CD4-positive, alpha-beta T cell (primary cell): ENCODE data around the gene PUDP. TPM values are rescaled to one million over a fixed set of nuclear protein-coding genes. Genes with fewer than 3 reads are reported as not detected.

Experiments
- ATAC-seq: fragments of 200-7000 bp; cut with Tn5 transposase; one replicate; pipeline ENCODE4 v1.10.0; 2022; ENCODE audit warnings: mild to moderate bottlenecking; ENCODE audit not compliant: poor library complexity
- CTCF ChIA-PET: fragments of 350-600 bp; sonication (Branson Sonifier 250); formaldehyde crosslinking; loops from one replicate; lab custom pipeline; 2021; ENCODE audit warnings: antibody characterized with exemption, inconsistent platforms; lab: Charles Lee
- POLR2A ChIA-PET: fragments of 350-600 bp; sonication (Branson Sonifier 250); formaldehyde crosslinking; loops from one replicate; lab custom pipeline; 2021; ENCODE audit warnings: antibody characterized with exemption, inconsistent platforms; lab: Charles Lee
- DNase-seq, 14 experiments: peaks; one replicate each; pipeline ENCODE4 v3.0.0-alpha.2; 2013 to 2020; ENCODE audit warnings: mixed read lengths in 2 of 14
- H3K27ac ChIP-seq, 2 donors: one replicate each; pipeline versions ENCODE4 v1.5.1 to v1.7.0; 2013; ENCODE audit warnings: low read length in 2 of 2, low read depth in 1 of 2, mild to moderate bottlenecking in 1 of 2
- H3K27me3 ChIP-seq, 2 experiments: 1 replicate in 1 of 2; 2 replicates in 1 of 2; pipeline versions ENCODE4 v1.6.1 to v1.7.0; 2013; ENCODE audit warnings: low read length in 2 of 2, control low read depth in 1 of 2, mild to moderate bottlenecking in 1 of 2, moderate library complexity in 1 of 2; ENCODE audit not compliant: insufficient read depth in 2 of 2, control insufficient read depth in 1 of 2
- H3K36me3 ChIP-seq: one replicate; pipeline ENCODE4 v1.6.1; 2013; ENCODE audit warnings: low read length, control low read depth; ENCODE audit not compliant: insufficient read depth
- H3K4me1 ChIP-seq: one replicate; pipeline ENCODE4 v1.6.1; 2013; ENCODE audit warnings: low read length, control low read depth; ENCODE audit not compliant: insufficient read depth
- H3K4me3 ChIP-seq: one replicate; pipeline ENCODE4 v1.5.1; 2013; ENCODE audit warnings: mild to moderate bottlenecking, low read length, moderate library complexity
- H3K9me3 ChIP-seq, 2 experiments: 1 replicate in 1 of 2; 2 replicates in 1 of 2; pipeline versions ENCODE4 v1.6.1 to v1.7.0; 2013; ENCODE audit warnings: low read length in 2 of 2, mild to moderate bottlenecking in 2 of 2, control low read depth in 1 of 2, moderate library complexity in 1 of 2; ENCODE audit not compliant: control insufficient read depth in 1 of 2, insufficient read depth in 1 of 2
- H3K27ac Mint-ChIP-seq: one replicate; pipeline ENCODE4 v1.8.0; 2020; ENCODE audit warnings: mixed read lengths
- H3K27me3 Mint-ChIP-seq: one replicate; pipeline ENCODE4 v1.8.0; 2021; ENCODE audit warnings: mixed read lengths
- H3K36me3 Mint-ChIP-seq: one replicate; pipeline ENCODE4 v1.8.0; 2021; ENCODE audit warnings: low read depth, mixed read lengths
- H3K4me1 Mint-ChIP-seq: one replicate; pipeline ENCODE4 v1.8.0; 2021; ENCODE audit warnings: low read depth, mixed read lengths
- H3K4me3 Mint-ChIP-seq: one replicate; pipeline ENCODE4 v1.8.0; 2020; ENCODE audit warnings: mild to moderate bottlenecking, mixed read lengths
- H3K9me3 Mint-ChIP-seq: one replicate; pipeline ENCODE4 v1.8.0; 2020; ENCODE audit warnings: mixed read lengths
- intact Hi-C, 2 experiments: fragments of 100-400 bp; cut with DNase I in 1 of 2; cut with micrococcal nuclease in 1 of 2; formaldehyde crosslinking; loops; one replicate each; pipeline versions ENCODE4 v1.15.1 to v1.9.0; 2023 to 2025; cut with DNase I, micrococcal nuclease
- total RNA-seq, 174 experiments: library from RNA in 2 of 174; stranded (reverse) in 2 of 174; gene quantifications; one replicate each; pipeline ENCODE4 v1.2.3 and lab custom pipeline; 2021 to 2026
- TF ChIP-seq, protein P1 (sequence below): fragments of 200-600 bp; IDR thresholded peaks from one replicate; pipeline ENCODE4 v1.8.0; 2022; ENCODE audit warnings: antibody characterized with exemption, mild to moderate bottlenecking

Gene PUDP
- total RNA-seq, 2 experiments from 2014 or later, result 3.2 to 3.5 TPM

DNA sequence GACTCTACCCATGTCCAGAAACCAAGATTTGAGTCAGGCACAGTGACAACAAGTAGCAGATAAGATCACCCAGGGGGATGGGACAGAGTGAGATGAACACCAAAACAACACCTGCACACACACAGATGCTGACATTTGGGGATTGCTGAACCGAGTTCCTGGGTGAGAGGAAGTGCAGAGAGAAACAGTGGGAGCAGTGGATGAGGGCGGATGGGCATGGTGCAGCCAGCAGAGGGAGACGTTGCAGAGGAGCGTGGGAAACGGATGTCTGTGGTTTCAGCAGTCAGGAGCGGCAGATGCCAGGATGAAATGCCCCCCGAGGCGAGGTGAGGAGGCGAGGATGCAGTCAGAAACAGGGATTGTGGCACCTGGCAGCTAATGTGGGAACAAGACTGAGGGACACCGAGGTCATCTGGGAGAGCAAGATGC is 79.0 kb downstream of the PUDP start:
- H3K27ac Mint-ChIP-seq, result peak overlapping the region; percentile 77
- Histone ChIP-seq H3K27me3 (no peaks in the 10 kb centered on the region), H3K27ac (no peak overlapping the region), H3K4me1 (peaks cover 10% of the 10 kb centered on the region), H3K9me3 (no peaks in the 10 kb centered on the region), H3K4me3 (no peak overlapping the region), H3K36me3 (no peaks in the 10 kb centered on the region)
- DNase-seq (peak in 9 of 14 experiments; percentile 0 to 57 (median 16)), ATAC-seq (no peak)
- TF ChIP-seq, protein P1, sequence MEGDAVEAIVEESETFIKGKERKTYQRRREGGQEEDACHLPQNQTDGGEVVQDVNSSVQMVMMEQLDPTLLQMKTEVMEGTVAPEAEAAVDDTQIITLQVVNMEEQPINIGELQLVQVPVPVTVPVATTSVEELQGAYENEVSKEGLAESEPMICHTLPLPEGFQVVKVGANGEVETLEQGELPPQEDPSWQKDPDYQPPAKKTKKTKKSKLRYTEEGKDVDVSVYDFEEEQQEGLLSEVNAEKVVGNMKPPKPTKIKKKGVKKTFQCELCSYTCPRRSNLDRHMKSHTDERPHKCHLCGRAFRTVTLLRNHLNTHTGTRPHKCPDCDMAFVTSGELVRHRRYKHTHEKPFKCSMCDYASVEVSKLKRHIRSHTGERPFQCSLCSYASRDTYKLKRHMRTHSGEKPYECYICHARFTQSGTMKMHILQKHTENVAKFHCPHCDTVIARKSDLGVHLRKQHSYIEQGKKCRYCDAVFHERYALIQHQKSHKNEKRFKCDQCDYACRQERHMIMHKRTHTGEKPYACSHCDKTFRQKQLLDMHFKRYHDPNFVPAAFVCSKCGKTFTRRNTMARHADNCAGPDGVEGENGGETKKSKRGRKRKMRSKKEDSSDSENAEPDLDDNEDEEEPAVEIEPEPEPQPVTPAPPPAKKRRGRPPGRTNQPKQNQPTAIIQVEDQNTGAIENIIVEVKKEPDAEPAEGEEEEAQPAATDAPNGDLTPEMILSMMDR, result peak; percentile 24
- H3K9me3 Mint-ChIP-seq, result no peaks in the 10 kb centered on the region
- intact Hi-C loops, result no loop called here
- ChIA-PET POLR2A (no interaction called here), CTCF (no interaction called here)
- peaks cover 13% of the 10 kb centered on the region for H3K36me3 Mint-ChIP-seq
- H3K27me3 Mint-ChIP-seq, result no peaks in the 10 kb centered on the region
- H3K4me1 Mint-ChIP-seq, result peaks cover 37% of the 10 kb centered on the region
- H3K4me3 Mint-ChIP-seq, result peak overlapping the region; percentile 18

DNA sequence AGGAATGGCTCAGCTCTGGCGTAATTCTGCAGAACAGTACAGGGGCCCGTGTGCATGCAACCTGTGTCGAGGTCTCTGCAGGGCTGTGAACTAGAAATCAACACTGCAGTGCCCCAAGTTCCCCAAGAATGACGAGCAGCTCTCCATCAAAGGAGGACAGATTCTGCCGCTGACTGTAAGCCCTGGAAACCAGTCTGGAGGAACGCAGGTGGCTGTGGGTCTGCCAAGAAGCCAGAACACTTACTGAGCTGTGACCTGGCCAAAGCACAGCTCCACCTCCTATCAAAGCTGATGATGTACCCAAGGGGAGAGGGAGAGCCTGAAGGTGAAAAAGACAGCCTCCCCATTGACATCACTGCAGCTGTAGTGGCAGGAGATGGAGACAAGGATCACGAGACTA is 80.7 kb downstream of the PUDP start:
- DNase-seq (no peak), ATAC-seq (no peak)
- Mint-ChIP-seq H3K27ac (no peak overlapping the region), H3K9me3 (no peaks in the 10 kb centered on the region), H3K36me3 (peaks cover 16% of the 10 kb centered on the region), H3K4me1 (peaks cover 43% of the 10 kb centered on the region), H3K4me3 (no peak overlapping the region), H3K27me3 (no peaks in the 10 kb centered on the region)
- ChIA-PET CTCF (no interaction called here), POLR2A (no interaction called here)
- TF ChIP-seq, protein P1, result no peak
- no peak overlapping the region for H3K4me3 ChIP-seq
- no peaks in the 10 kb centered on the region for H3K36me3 ChIP-seq
- intact Hi-C loops, result no loop called here
- H3K27me3 ChIP-seq, result no peaks in the 10 kb centered on the region
- peaks cover 8% of the 10 kb centered on the region for H3K4me1 ChIP-seq
- no peaks in the 10 kb centered on the region for H3K9me3 ChIP-seq
- H3K27ac ChIP-seq, result no peak overlapping the region

- ATAC-seq (no peak), DNase-seq (no peak)
- Histone ChIP-seq H3K27me3 (no peaks in the 10 kb centered on the region), H3K4me1 (peaks cover 8% of the 10 kb centered on the region), H3K36me3 (no peaks in the 10 kb centered on the region), H3K27ac (no peak overlapping the region), H3K4me3 (no peak overlapping the region), H3K9me3 (no peaks in the 10 kb centered on the region)
- CTCF ChIA-PET, result no interaction called here
- Mint-ChIP-seq H3K4me1 (peaks cover 46% of the 10 kb centered on the region), H3K4me3 (no peak overlapping the region), H3K27me3 (no peaks in the 10 kb centered on the region), H3K9me3 (no peaks in the 10 kb centered on the region), H3K27ac (no peak overlapping the region), H3K36me3 (peaks cover 13% of the 10 kb centered on the region)
- TF ChIP-seq, protein P1, result no peak
- intact Hi-C loops, result no loop called here
- POLR2A ChIA-PET, result no interaction called here
These were observed 82.5 kb downstream of the PUDP start for GRCh38 chrX:7065473-7065872.
